HCT116 (cell line): Measurements from ENCODE around the gene AP1AR. TPM values are rescaled to one million over a fixed set of nuclear protein-coding genes. Genes with fewer than 3 reads are reported as not detected.

Experiments used
- ATAC-seq: fragments of 200-7000 bp; cut with Tn5 transposase; 2 replicates; pipeline ENCODE4 v1.9.1; 2020; ENCODE audit warnings: mild to moderate bottlenecking, moderate library complexity
- BruUV-seq: library from RNA; stranded (reverse); fragments of 400-500 nt; replicated peaks from 2 replicates; lab custom pipeline; 2021; lab: Mats Ljungman, UMichigan
- CTCF ChIA-PET: fragments of 300-600 bp; sonication (Branson Sonifier 250); formaldehyde crosslinking; loops from one replicate; lab custom pipeline; 2021; ENCODE audit warnings: antibody characterized with exemption; lab: Charles Lee
- POLR2A ChIA-PET: fragments of 300-600, 350-600 bp; sonication (Branson Sonifier 250); formaldehyde crosslinking; loops from one replicate; lab custom pipeline; 2021; ENCODE audit warnings: antibody characterized with exemption; lab: Charles Lee
- RAD21 ChIA-PET, 2 experiments: fragments of 300-600 bp; sonication (Branson Sonifier 250); formaldehyde crosslinking; loops; one replicate each; lab custom pipeline; 2023; ENCODE audit warnings: low total read pairs in 2 of 2; ENCODE audit not compliant: uncharacterized antibody in 2 of 2, unreplicated experiment in 2 of 2, low non-redundant PET in 1 of 2; lab: Charles Lee
- DNase-seq: peaks from one replicate; pipeline ENCODE4 v3.0.0-alpha.2; 2010; ENCODE audit warnings: low read depth, low spot score
- H2AFZ ChIP-seq: fragments of 200-600 bp; shearing (Covaris generic), sonication (generic); 2 replicates; pipeline ENCODE4 v1.6.1; 2017; ENCODE audit warnings: low read depth, mixed run types, mixed read lengths, antibody characterized with exemption, low read length; ENCODE audit not compliant: poor library complexity, severe bottlenecking
- H3K27ac ChIP-seq: 2 replicates; pipeline ENCODE4 v1.5.1; 2012; ENCODE audit warnings: low read depth, low read length
- H3K27me3 ChIP-seq: fragments of 200-600 bp; sonication (generic); 2 replicates; pipeline ENCODE4 v1.6.1; 2016; ENCODE audit warnings: mixed run types, low read length, mixed read lengths; ENCODE audit not compliant: insufficient read depth
- H3K36me3 ChIP-seq, 2 experiments: fragments of 200-500 bp in 1 of 2; fragments of 200-600 bp in 1 of 2; sonication (Bioruptor generic) in 1 of 2; sonication (generic) in 1 of 2; 2 replicates each; pipeline versions ENCODE4 v1.5.1 to v1.6.1; 2014 to 2016; ENCODE audit warnings: low read length in 2 of 2, inconsistent platforms in 1 of 2, mixed read lengths in 1 of 2, mixed run types in 1 of 2; ENCODE audit not compliant: insufficient read depth in 2 of 2, control insufficient read depth in 1 of 2
- H3K4me1 ChIP-seq, 2 experiments: fragments of 200-600 bp in 1 of 2; sonication (generic) in 1 of 2; 2 replicates each; pipeline versions ENCODE4 v1.5.1 to v1.6.1; 2012 to 2017; ENCODE audit warnings: low read length in 2 of 2, inconsistent platforms in 1 of 2, mild to moderate bottlenecking in 1 of 2, mixed read lengths in 1 of 2, mixed run types in 1 of 2, moderate library complexity in 1 of 2; ENCODE audit not compliant: insufficient read depth in 2 of 2, control insufficient read depth in 1 of 2
- H3K4me2 ChIP-seq: fragments of 200-600 bp; sonication (generic); 2 replicates; pipeline ENCODE4 v1.6.1; 2017; ENCODE audit warnings: mixed run types, low read length, mixed read lengths
- H3K4me3 ChIP-seq, 2 experiments: fragments of 200-600 bp in 1 of 2; sonication (generic) in 1 of 2; replicated peaks in 1 of 2; 2 replicates each; pipeline ENCODE4 v1.5.1; 2011 to 2016; ENCODE audit warnings: low read length in 2 of 2, control low read depth in 1 of 2, low read depth in 1 of 2, mild to moderate bottlenecking in 1 of 2, mixed read lengths in 1 of 2, mixed run types in 1 of 2
- H3K79me2 ChIP-seq: fragments of 200-600 bp; sonication (generic); 2 replicates; pipeline ENCODE4 v1.6.1; 2017; ENCODE audit warnings: mild to moderate bottlenecking, mixed run types, low read length, moderate library complexity, mixed read lengths; ENCODE audit not compliant: insufficient read depth
- H3K9ac ChIP-seq: fragments of 200-600 bp; sonication (generic); 2 replicates; pipeline ENCODE4 v1.6.1; 2016; ENCODE audit warnings: low read length, mixed read lengths
- H3K9me2 ChIP-seq: fragments of 200-600 bp; sonication (generic), shearing (Covaris generic); 2 replicates; pipeline ENCODE4 v1.6.1; 2017; ENCODE audit warnings: mixed run types, mild to moderate bottlenecking, moderate library complexity; ENCODE audit not compliant: insufficient read depth
- H3K9me3 ChIP-seq, 2 experiments: fragments of 200-500 bp in 1 of 2; fragments of 200-600 bp in 1 of 2; sonication (Bioruptor generic) in 1 of 2; sonication (generic) in 1 of 2; 2 replicates each; pipeline ENCODE4 v1.6.1; 2014 to 2017; ENCODE audit warnings: low read length in 2 of 2, mixed read lengths in 2 of 2, inconsistent platforms in 1 of 2, low read depth in 1 of 2, mild to moderate bottlenecking in 1 of 2, mixed run types in 1 of 2, moderate library complexity in 1 of 2; ENCODE audit not compliant: control insufficient read depth in 1 of 2, insufficient read depth in 1 of 2
- H4K20me1 ChIP-seq: fragments of 200-600 bp; sonication (generic), shearing (Covaris generic); 2 replicates; pipeline ENCODE4 v1.6.1; 2017; ENCODE audit warnings: mixed run types, mild to moderate bottlenecking, moderate library complexity; ENCODE audit not compliant: insufficient read depth
- CEBPB ChIP-seq: IDR thresholded peaks from 2 replicates; pipeline ENCODE4 v1.6.1; 2012; ENCODE audit warnings: low read depth
- EGR1 ChIP-seq: IDR thresholded peaks from 2 replicates; pipeline ENCODE4 v1.6.1; 2012; ENCODE audit warnings: low read depth
- JUND ChIP-seq: IDR thresholded peaks from 2 replicates; pipeline ENCODE4 v1.6.1; 2012
- POLR2AphosphoS5 ChIP-seq: IDR thresholded peaks from 2 replicates; pipeline ENCODE4 v1.6.1; 2011; ENCODE audit warnings: mild to moderate bottlenecking, low read depth, low read length, moderate library complexity
- REST ChIP-seq: IDR thresholded peaks from 2 replicates; pipeline ENCODE4 v1.6.1; 2012; ENCODE audit warnings: low read depth
- ZBTB33 ChIP-seq: IDR thresholded peaks from 2 replicates; pipeline ENCODE4 v1.6.1; 2011; ENCODE audit warnings: mild to moderate bottlenecking, low read length, moderate library complexity; ENCODE audit not compliant: insufficient replicate concordance; ENCODE audit errors: extremely low read depth
- ZFX ChIP-seq: fragments of 450-650 bp; IDR thresholded peaks from 2 replicates; pipeline ENCODE4 v1.6.1; 2017
- ZNF274 ChIP-seq: fragments of 200-500 bp; sonication (Bioruptor generic); IDR thresholded peaks from 2 replicates; pipeline ENCODE4 v1.6.1; 2014; ENCODE audit warnings: mild to moderate bottlenecking, low read depth, low read length, inconsistent platforms
- intact Hi-C: fragments of 100-400 bp; cut with micrococcal nuclease; formaldehyde crosslinking; loops from 2 replicates; pipeline ENCODE4 v1.10.0; 2022
- total RNA-seq: library from RNA; stranded (reverse); gene quantifications from one replicate; pipeline ENCODE4 v1.2.1, GENCODE V29; 2021; ENCODE audit not compliant: unreplicated experiment

The AP1AR gene
- total RNA-seq, 1 experiment from 2014 or later: 56.7 TPM

DNA sequence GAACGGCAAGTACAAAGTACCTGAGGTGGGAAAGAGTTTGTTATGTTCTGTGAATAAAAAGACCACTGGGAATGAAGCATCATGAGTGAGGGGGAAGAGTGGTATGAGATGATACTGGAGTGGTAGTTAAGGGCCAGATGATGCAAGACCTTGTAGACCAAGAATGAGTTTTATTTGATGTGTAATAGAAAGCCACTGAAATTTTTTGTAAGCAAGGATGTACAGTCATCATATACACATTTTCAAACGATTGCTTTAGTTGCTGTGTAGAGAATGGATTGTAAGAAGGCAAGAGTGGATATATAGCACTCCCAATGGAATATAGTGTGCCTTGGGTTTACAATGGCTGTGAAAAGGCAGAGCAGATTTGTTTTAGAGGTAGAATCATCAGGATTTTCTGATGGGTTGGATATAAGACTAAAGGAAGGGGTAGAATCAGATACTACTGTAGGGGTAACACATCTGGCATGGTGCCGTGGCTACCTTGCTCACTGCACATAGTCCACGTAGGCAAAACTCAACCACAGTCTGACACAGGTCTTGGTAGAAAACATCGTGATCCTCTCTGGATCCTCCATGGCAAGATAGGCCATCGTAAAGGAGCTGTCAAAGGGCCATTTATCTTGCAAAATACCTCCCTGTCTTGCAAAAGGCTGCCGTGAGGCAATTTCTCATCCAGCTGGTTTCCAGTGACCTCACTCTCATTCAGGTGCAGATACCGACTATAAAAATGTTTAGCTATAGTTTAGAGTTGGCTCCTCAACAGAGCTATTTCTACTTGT lies 39.2 kb downstream of the AP1AR start:
- no peak overlapping the region for H3K4me3 ChIP-seq
- no peak overlapping the region for H3K4me2 ChIP-seq
- peaks cover 16% of the 10 kb centered on the region for H3K79me2 ChIP-seq
- no TSS peak for BruUV-seq
- no peak for DNase-seq
- no peaks in the 10 kb centered on the region for H3K27me3 ChIP-seq
- H4K20me1 ChIP-seq: peaks cover 3% of the 10 kb centered on the region; the same call in 1 of the 2 replicates
- H3K9me2 ChIP-seq: no peaks in the 10 kb centered on the region
- CTCF ChIA-PET: interaction anchor here (3.4 kb wide), 1 partner anchor 171 kb away, joined by 8 read pairs; no protein-coding TSS in a partner anchor
- peaks cover 8 to 17% of the 10 kb centered on the region in 2 experiments; a peak in 2 of 4 replicates for H3K36me3 ChIP-seq
- H3K27ac ChIP-seq: no peak overlapping the region
- H3K9ac ChIP-seq: no peak overlapping the region
- no peak overlapping the region for H2AFZ ChIP-seq
- ATAC-seq: no peak
- no peak for TF ChIP-seq ZBTB33
- no peak for TF ChIP-seq ZFX
- peak; percentile 61 for TF ChIP-seq CEBPB
- TF ChIP-seq EGR1: no peak
- TF ChIP-seq JUND: no peak
- no peak for TF ChIP-seq ZNF274
- TF ChIP-seq POLR2AphosphoS5: 0 out of 2 replicates have a peak, but pooled peaks have one; percentile 3
- TF ChIP-seq REST: no peak
- TF ChIP-seq, all 23 proteins: peak for 2
- RAD21 ChIA-PET: no interaction called here
- POLR2A ChIA-PET: interaction anchor here (0.5 to 1.9 kb wide), 4 partner anchors 10 to 172 kb away, joined by 3 to 4 read pairs (median 4); partner anchors contain the start of genes ALPK1 and TIFA
- intact Hi-C loops: no loop called here
- no peaks in the 10 kb centered on the region for H3K9me3 ChIP-seq
- H3K4me1 ChIP-seq: peaks cover 10 to 17% of the 10 kb centered on the region in 2 experiments; a peak in 3 of 4 replicates
